CD4-positive, alpha-beta T cell treated with Interleukin-15 for 1 hour (primary cell): ENCODE measurements around the gene ARHGAP28.
"Not testable (repeated sequence)": the region's sequence is repeated elsewhere in the genome, so short reads cannot be mapped to it uniquely, and the experiment has no call there.

Experiments
- DNase-seq: peaks from one replicate; pipeline ENCODE4 v3.0.0-alpha.2; 2020

The ARHGAP28 gene

DNA sequence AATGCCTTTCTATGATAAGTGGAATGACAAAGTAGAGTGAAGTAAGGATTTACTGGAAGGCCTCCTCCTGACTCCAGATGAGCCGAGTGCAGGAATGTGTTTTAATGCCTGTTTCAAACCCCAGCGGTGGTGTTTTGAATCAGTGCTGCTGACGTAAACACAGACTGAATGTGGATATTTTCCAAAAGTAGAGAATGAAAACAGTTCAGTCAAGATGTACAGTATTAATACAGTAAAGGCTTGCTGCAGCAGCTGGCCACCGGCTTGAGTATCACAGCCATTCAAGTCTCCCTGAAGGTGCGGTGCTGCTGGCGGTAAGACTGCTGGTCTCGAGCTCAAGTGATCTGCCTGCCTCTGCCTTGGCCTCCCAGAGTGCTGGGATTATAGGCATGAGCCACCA lies 46.7 kb downstream of the ARHGAP28 start:
- no peak for DNase-seq

DNA sequence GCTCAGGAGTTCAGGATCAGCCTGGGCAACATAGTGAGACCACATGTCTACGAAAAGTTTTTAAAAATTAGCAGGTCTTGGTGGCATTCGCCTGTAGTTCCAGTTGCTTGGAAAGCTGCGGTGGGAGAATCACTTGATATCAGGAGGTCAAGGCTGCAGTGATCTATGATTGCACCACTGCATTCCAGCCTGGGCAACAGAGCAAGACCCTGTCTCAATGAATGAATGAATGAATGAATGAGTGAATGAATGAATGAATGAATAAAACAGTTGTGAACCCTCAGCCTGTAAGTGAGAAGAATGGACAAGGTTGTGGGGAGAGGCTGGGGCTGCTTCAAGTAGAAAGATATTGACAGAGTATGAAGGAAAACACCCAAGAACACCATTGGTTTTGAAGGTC lies 48.0 kb downstream of the ARHGAP28 start:
- no peak for DNase-seq

DNA sequence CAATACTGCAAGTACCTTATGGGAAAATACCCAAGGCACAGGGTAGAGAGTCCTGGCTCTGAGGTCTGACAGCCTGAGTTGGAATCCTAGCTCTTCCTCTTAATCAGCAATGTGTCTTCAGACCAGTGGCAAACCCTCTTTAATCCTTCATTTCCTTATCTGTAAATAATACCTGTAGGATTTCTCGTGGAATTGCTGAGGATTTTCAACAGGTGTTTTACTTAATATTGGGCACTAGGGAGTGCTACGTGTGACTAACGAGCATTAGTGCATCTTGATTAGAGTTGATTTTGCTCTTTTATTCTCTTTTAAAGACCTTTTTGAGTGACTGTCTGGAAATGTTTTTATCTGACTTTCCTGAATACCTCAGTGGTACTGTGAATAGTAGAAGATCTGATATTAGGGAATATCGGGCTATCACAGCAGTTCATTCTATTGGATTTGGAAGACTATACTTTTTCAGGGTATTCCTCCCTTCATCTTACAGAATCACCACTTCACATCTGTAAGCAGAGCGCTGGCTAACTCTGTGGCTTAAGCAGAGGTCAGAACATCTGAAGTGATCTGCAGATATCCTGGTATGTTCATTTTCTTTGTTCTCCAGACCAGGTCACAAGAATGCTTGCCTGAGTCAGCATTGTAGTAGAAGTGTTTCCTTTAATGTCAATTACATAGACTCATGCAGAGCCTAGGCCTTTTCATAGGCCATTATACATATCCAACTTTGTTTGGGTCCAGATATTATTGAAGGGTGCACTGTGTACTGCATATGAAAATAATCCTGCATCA lies 49.1 kb downstream of the ARHGAP28 start:
- DNase-seq: no peak

DNA sequence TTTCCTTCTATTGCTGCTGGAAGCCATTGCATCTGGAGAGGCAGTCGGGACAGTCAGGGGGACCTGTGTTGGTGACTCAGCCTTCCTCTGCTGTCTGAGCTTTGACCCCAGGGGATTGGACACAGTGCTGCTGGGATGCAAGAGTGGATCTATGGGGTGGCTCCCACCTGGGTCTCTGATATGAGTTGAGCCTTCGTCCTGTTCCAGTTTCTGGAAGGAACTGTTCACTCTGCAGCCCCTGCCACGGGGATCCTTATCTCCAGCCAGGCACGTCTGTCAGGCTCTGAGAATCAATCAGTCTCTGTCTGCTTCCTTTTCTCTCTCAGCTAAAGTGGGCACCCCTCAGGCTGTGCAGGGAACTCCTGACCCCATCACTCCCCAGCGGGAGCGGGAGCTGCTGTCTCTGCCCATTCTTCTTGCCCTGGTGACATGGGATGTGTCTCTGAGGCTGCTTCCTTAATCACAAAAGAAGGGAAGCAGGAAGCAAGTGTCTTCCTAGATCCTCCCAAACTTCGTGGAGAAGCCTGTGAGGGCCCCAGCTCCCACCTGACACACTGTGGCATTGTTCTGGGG lies 51.7 kb downstream of the ARHGAP28 start:
- no peak for DNase-seq

DNA sequence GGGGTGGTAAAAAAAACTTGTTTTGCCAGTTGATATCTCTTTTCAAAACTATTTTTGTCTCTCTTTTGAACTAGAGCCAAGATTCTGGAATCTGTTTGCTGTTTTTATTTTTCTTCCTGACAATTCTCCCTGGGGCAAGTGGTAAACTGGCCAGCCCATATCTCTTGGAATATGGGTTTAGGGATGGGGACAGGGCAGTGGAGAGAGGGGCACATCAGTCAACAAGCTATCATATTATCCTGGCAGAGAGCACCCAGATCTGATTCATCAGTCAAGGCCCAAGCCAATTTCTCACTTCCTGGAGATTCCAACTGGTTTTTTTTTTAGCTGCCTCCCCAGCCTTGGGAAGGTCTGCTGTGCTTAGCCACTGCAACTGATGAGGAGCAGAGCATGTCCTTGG lies 52.3 kb downstream of the ARHGAP28 start:
- DNase-seq: no peak

DNA sequence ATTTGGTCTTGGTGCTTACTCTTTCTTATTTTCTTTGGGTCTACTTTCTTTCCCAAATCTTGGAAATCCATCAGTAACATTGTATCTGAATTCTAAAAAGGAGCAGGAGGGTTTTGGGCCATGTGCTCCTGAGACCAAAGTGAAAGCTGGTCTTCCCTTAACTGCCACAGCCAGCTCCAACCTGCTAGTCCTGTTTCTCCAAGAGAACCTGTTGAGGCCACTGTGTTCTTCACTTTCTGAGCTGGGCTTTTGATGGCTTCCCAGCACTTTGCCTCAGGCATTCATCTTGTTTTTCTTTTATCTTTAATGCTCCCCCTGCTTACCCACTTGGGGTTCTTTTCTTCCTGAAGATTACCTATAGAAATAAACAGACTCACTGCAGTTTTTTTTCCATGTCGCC lies 53.3 kb downstream of the ARHGAP28 start:
- DNase-seq: no peak

DNA sequence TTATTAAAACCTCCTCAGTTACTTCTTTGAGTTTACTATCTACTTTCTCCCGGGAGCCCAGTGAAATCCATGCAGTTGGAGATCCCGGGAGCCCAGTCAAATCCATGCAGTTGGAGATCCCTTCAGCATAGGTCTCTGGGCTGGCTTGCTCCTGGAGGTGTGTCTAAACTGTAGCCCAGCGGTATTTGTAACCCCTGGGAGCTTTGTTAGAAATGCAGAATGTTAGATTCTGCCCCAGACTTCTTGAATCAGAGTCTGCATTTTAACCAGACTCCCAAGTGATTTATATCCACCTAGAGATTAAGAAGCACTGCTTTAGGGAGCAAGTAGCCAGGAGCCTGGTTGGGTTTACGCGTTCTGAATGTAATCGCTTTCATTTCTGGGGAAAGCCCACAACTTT lies 54.5 kb downstream of the ARHGAP28 start:
- DNase-seq: no peak

DNA sequence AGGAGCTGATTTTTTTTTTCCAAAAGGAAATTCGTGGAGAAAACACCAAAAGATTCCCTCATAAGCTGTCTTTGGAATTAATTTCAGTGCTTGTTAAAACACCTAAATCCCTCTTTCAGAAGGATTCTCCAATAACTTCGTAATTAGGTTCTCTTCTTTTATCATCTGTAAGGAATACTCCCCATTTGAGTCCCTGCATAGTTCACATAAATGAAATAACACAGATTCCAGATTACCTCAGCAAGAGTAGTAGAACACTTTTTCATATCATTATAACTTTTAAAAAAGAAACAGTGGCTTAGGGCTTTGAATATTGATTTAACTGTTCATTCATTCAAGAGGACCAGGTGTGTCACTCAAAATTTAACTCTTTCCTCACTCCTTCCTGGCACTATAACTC lies 55.5 kb downstream of the ARHGAP28 start:
- DNase-seq: no peak

DNA sequence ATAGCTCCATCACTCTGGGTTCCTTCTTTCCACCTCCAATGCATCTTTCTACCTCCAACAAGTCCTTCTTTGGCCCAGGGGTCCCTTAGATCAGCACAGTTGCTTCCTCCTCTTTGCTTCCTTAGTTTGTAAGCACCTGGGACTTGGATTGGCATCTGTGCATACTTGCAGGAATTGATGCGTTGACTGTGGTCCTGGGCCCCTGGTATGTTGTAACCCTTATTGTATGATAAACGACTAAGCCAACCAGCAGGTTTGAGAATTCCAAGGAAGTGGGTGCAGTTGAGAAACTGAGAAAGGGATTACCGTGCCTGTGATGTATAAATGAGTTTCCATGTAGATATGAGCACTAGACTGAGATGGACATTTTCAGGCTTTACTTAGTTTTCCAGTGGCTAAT lies 55.9 kb downstream of the ARHGAP28 start:
- DNase-seq: no peak

DNA sequence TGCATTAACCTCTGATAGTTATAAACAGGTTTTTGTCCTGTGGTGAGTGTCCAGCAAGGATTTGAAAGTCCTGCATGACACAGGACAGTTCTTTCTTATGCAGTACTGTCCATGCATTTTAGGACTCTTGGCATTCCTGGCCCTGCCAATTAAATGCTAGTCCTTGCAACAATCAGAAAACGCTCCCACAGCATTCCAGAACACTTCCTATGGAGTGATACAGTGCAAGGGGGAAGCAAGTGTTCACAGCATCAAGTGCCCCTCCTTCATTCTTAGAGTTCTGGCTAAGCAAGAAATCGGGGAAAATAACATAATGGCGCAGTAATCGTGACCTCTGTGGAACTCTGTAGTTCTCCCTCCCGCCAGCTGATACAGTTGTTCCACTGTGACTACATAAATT lies 62.9 kb downstream of the ARHGAP28 start:
- DNase-seq: no peak

DNA sequence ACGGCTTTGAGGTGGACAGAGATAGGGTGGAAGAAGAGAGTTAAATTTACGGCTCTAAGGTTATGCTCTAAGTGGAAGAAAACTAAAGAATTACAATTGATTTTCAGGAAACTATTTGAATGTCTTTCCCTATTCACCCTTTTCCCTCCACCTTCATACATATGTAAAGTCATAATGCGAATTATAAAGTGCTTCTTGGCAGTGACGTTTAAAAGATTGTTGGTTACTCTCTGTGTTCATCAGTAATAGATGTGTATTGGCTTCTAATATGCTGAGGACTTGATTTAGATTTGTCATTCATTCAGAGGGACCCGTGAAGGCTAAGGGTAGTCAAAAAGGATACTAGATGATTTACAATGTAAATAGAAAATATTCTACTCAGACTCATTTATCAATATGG lies 63.9 kb downstream of the ARHGAP28 start:
- DNase-seq: no peak

DNA sequence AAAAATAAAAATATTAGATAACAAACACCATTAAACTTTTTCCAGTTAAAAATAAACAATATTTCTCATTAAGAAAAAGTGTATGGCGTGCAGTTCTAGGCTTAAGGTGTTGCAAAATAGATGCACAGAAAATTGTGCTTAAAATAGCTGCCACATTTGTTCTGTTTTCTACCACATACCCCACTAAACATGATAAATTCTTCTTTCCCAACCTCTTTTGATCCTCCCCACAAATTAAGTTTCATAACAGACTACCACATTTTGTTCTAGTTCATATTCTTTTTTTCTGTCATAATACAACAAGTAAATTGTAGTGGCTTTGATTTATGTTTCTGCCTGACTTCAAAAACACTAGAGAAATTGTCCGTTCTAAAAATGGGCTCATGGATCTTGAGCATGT lies 64.5 kb downstream of the ARHGAP28 start:
- no peak for DNase-seq

DNA sequence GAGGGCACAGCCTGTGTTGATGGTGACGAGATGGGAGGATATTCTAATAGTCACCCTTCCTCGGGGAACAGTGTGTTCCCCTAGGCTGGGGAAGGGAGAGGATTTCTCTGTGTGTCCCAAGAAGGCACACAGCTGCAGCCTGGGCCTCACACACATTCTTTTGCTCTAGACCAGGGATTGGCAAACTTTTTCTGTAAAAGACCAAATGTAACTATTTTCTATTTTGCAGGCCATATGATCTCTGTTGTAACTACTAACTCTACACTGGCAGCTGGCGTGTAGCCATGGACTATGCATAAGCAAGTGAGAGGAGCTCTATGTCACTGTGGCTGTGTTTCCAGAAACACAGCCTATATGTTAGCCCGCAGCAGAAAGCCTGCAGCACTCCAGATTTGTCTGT lies 65.8 kb downstream of the ARHGAP28 start:
- no peak for DNase-seq

DNA sequence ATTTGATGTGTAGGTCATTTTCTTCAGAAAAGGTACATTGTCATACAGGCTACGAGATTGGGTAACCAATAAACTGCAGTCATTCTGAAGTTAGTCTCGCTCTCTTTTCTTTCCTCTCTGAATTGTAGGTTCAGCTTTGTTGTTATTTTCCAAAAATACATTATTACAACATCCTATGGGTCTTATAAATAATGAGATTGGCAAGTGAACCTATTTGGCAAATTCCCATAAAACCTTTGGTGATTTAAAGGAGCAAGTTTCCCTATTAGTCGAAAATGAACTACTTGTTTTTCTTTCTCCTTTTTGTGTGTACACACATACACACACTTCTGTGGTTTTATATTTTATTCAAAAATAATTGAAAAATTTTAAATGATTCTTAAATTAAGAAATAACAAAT lies 67.0 kb downstream of the ARHGAP28 start:
- DNase-seq: no peak

DNA sequence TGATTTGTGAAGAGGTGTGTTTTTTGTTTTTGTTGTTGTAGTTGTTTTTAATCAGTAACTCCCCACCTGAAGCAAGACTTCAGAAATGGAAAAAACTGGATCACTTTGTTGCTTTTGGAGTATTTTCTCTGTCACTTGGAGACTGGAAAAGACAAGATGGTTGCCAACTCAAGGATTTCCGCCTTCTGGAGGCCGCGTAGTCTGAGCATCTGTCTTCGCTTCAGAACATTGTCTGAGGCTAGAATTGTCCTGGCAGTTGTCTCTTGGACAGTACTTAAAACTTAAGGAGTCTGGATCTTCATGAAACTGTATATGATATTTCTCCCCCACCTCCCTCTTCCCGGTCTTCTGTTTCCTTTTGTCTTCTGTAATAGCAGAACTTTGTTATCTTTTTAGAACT lies 67.7 kb downstream of the ARHGAP28 start:
- no peak for DNase-seq

DNA sequence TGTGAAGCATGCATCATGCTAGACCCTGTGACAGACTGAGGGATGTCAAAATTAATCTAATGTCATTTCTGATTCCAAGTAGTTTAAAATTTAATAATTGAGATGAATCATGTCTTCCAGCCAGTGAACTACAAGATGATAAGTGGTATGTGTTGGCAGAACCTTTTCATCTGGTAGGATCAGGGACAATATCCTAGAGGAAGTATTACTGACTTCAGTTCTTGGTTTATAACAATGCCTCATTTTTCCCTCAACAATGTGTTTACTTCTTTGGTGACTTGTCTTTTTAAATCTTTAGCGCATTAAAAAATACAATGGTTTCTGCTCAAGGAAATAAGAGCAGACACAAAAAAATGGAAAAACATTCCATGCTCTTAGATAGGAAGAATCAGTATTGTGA lies 69.4 kb downstream of the ARHGAP28 start:
- no peak for DNase-seq

DNA sequence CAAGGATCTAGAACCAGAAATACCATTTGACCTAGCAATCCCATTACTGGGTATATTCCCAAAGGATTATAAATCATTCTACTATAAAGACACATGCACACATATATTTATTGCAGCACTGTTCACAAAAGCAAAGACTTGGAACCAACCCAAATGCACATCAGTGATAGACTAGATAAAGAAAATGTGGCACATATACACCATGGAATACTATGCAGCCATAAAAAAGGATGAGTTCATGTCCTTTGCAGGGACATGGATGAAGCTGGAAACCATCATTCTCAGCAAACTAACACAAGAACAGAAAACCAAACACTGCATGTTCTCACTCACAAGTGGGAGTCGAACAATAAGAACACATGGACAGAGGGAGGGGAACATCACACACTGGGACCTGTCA lies 70.8 kb downstream of the ARHGAP28 start:
- not testable (repeated sequence) for DNase-seq

DNA sequence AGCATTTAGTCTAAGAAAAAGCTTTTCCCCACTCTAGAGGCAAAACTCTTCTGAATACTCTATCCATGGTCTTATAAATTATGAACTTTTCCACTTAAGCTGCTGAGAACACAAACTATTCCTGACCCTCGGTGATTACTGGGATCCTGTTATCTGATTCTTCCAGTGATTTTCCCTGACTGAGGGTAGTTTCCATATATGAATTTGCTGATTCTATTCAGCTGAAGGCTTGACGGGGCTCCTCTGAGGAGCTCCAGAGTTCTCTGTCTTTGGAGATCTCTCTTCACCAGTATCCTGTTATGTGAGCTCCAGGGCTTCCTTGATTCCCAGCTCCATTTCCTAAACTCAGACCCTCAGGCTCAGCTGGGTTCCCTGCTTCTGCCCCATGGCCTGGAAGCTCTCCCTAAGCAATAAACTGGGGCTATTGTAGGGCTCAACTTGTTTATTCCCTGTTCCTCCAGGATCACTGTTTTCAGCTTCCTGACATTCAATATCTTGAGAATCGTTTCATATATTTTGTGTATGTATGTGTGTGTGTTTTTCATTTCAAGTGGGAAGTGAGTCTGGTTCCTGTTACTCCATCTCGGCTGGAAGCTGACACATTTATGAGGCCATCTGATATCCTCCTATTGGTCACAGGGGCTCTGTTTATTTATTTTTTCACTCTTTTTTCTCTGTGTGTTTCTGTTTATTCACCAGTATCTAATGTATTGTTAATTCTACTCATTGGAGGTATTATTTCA lies 78.2 kb downstream of the ARHGAP28 start:
- DNase-seq: no peak

DNA sequence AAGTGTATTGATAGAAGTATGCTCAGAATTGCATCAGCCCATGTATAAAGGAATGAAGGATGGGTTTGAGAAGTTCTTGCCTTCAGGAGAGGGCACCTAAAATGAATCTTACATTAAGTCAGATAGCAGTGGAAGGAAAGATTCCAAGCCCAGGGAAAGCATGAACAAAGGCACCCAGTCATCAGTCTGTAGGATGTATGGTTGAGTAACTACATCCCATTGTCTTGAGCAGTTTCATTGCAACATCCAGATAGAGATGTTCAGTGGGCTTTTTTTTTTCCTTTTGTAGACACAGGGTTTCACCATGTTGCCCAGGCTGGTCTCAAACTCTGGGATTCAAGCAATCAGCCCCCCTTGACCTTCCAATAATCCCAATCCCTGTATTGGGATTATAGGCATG lies 80.7 kb downstream of the ARHGAP28 start:
- DNase-seq: no peak

DNA sequence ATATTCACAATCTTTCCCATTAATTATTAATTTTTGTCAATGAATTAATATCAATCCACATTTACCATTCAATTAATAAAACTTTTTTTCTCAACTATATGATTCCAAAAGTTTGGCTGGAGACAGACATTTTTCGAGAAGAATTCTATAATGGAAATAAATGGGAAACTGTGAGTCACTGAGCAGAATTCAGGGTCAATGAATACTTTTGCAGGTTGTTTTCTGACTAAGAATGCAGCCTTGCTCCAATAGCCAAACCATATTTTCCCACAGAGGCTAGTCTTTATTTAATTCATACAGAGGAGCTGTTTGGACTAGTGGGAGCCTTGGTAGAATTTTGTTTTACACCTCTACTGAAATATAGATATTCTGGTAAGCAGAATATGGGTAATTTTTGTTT lies 82.3 kb downstream of the ARHGAP28 start:
- DNase-seq: no peak

DNA sequence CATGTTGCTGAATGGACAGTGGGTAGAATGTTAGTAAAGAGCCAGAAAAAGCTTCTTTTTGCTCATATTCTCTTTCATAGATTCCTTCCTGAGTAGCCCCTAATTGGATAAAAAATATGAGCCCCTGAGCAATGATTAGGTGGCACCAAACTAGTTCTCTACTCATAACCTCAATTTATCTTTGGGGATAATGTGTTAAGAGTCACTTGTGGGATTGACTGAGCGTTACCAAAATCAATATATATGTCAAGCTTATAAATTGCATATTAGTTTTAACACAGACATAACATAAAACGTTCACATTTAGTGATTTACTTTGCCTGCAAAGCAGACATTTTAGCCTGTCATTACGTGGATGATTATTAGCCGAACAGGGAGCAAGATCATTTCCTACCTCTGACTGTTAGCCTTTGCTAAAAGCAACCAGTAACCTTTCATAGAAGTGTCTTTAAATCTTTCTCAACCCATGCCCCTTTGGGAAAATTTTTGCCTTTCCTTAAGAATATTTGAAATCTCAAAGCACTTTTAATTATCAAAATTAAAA lies 85.4 kb downstream of the ARHGAP28 start:
- DNase-seq: no peak

DNA sequence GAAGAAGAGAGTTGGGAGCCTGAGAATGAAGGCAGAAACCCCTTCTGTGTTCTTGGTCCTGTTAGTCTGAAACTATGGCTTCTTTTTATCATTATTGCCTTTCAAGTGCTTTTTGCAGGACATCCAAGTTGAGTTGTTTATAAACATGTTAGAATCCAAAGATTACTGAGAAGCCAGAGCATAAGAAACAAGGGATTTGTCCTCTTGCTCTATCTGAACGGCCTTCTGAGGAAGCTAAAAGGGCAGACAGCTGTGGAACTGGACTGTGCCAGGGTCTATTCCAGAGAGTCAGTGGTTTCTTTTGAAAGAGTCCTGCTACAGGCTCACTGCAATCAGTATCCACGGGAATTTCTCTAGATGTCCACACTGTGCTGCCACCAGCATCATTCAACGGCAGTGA lies 86.6 kb downstream of the ARHGAP28 start:
- no peak for DNase-seq

DNA sequence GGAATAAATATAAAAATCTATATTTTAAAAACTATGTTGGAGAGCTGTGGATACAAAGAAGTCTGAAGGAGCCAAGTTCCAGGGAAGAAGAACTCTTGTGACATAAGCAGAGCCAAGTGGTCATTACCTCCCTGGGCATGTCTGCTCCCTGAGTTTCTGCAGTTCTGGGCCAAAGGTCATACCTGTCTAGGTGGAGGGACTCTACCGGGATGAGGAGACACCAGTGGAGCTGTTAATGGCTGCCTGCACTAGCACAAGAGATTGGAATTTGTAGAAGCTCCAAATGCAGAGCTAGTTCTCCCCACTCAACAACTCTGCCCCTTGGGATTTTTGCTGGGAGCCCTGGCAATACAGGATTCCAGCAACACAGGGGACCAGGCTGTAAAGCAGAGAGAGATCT lies 89.8 kb downstream of the ARHGAP28 start:
- DNase-seq: no peak

DNA sequence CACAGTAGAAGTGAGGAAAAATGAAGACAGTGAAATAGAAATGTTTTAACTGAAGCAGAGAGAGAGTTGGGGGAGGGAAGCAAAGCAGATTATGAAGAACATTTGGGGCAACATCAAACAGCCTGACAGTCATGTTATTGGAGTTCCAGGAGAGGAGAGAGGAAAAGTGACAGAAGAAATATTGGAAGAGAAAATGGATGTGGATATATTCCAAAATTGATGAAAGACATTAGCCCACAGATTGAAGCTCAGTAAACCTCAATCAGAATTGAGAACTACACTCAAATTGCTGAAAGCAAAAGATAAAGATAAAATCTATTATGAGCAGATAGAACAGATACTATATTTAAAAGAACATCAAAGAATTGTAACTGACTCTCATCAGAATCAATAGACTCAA lies 90.8 kb downstream of the ARHGAP28 start:
- no peak for DNase-seq
